C4-2B (cell line): Measurements from ENCODE around the gene EVA1A.

ENCODE experiments used
- H3K27ac ChIP-seq: fragments of 450-650 bp; 2 replicates; pipeline ENCODE4 v1.5.1; 2017
- CTCF ChIP-seq: fragments of 450-650 bp; conservative IDR thresholded peaks from 2 replicates; pipeline ENCODE4 v1.5.1; 2017; ENCODE audit warnings: mild to moderate bottlenecking
- ZFX ChIP-seq: fragments of 450-650 bp; IDR thresholded peaks from 2 replicates; pipeline ENCODE4 v1.6.1; 2017

EVA1A gene

GRCh38 chr2:75458201-75458600, 102.5 kb downstream of the EVA1A start:
- H3K27ac ChIP-seq, result no peak overlapping the region
- TF ChIP-seq ZFX, result no peak
- TF ChIP-seq CTCF, result no peak

GRCh38 chr2:75456825-75457224, 103.9 kb downstream of the EVA1A start:
- TF ChIP-seq ZFX (no peak), CTCF (no peak; the same call in 1 of the 2 replicates)
- no peak overlapping the region for H3K27ac ChIP-seq

- H3K27ac ChIP-seq, result no peak overlapping the region
- TF ChIP-seq ZFX, result no peak
- no peak for TF ChIP-seq CTCF
Measured at GRCh38 chr2:75456111-75456510, 104.6 kb downstream of the EVA1A start.

- no peak overlapping the region for H3K27ac ChIP-seq
- no peak for TF ChIP-seq CTCF
- TF ChIP-seq ZFX, result no peak
Measured at GRCh38 chr2:75454241-75454620, 106.5 kb downstream of the EVA1A start.

- TF ChIP-seq ZFX, result no peak
Measured at GRCh38 chr2:75453384-75454240, 107.1 kb downstream of the EVA1A start.

GRCh38 chr2:75450068-75450467, 110.7 kb downstream of the EVA1A start:
- no peak overlapping the region for H3K27ac ChIP-seq
- no peak for TF ChIP-seq CTCF
- no peak for TF ChIP-seq ZFX

More at GRCh38 chr2:75453384-75454240, 107.1 kb downstream of the EVA1A start:
- no peak overlapping the region for H3K27ac ChIP-seq

- no peak for TF ChIP-seq CTCF
- TF ChIP-seq ZFX, result no peak
Measured at GRCh38 chr2:75447176-75447575, 113.6 kb downstream of the EVA1A start.

More at GRCh38 chr2:75447176-75447575, 113.6 kb downstream of the EVA1A start:
- H3K27ac ChIP-seq, result no peak overlapping the region
